Panc1 (cell line): ENCODE measurements around the gene CTSL. TPM values are rescaled to one million over a fixed set of nuclear protein-coding genes. Genes with fewer than 3 reads are reported as not detected.

Experiments
- ATAC-seq: fragments of 200-7000 bp; cut with Tn5 transposase; 2 replicates; pipeline ENCODE4 v1.9.1; 2020; ENCODE audit warnings: mild to moderate bottlenecking, moderate library complexity
- BruUV-seq: library from RNA; stranded (reverse); fragments of 400-500 nt; replicated peaks from 2 replicates; lab custom pipeline; 2021; lab: Mats Ljungman, UMichigan
- CTCF ChIA-PET: fragments of 300-600 bp; sonication (Branson Sonifier 250); formaldehyde crosslinking; loops from one replicate; lab custom pipeline; 2022; ENCODE audit warnings: antibody characterized with exemption; lab: Charles Lee
- POLR2A ChIA-PET: fragments of 300-600 bp; sonication (Branson Sonifier 250); formaldehyde crosslinking; loops from one replicate; lab custom pipeline; 2022; ENCODE audit warnings: antibody characterized with exemption; lab: Charles Lee
- DNase-seq: peaks from one replicate; pipeline ENCODE4 v3.0.0-alpha.2; 2010; ENCODE audit warnings: low read depth, low spot score
- H3K27ac ChIP-seq: 2 replicates; pipeline ENCODE4 v1.5.1; 2011; ENCODE audit warnings: mild to moderate bottlenecking, low read length, inconsistent platforms
- H3K27me3 ChIP-seq: fragments of 200-500 bp; sonication (Bioruptor generic); 2 replicates; pipeline ENCODE4 v1.6.0; 2014; ENCODE audit warnings: low read length, inconsistent platforms; ENCODE audit not compliant: control insufficient read depth, insufficient read depth
- H3K36me3 ChIP-seq: fragments of 200-500 bp; sonication (Bioruptor generic); 2 replicates; pipeline ENCODE4 v1.5.1; 2014; ENCODE audit warnings: inconsistent platforms, mild to moderate bottlenecking, low read length, moderate library complexity; ENCODE audit not compliant: control insufficient read depth, insufficient read depth
- H3K4me1 ChIP-seq: 2 replicates; pipeline ENCODE4 v1.5.1; 2011; ENCODE audit warnings: inconsistent platforms, mild to moderate bottlenecking, low read length, moderate library complexity; ENCODE audit not compliant: control insufficient read depth, insufficient read depth
- H3K4me3 ChIP-seq, 2 experiments: 2 replicates each; pipeline ENCODE4 v1.5.1; 2011 to 2012; ENCODE audit warnings: low read depth in 2 of 2, low read length in 2 of 2, mild to moderate bottlenecking in 2 of 2, inconsistent platforms in 1 of 2, moderate library complexity in 1 of 2
- H3K9me3 ChIP-seq: fragments of 200-500 bp; sonication (Bioruptor generic); 2 replicates; pipeline ENCODE4 v1.5.1; 2014; ENCODE audit warnings: low read depth, mild to moderate bottlenecking, inconsistent platforms, low read length, moderate library complexity; ENCODE audit not compliant: control insufficient read depth, insufficient read depth
- POLR2AphosphoS5 ChIP-seq: IDR thresholded peaks from 2 replicates; pipeline ENCODE4 v1.6.1; 2012; ENCODE audit warnings: mild to moderate bottlenecking, low read depth, low read length, moderate library complexity
- SIN3A ChIP-seq: IDR thresholded peaks from 2 replicates; pipeline ENCODE4 v1.6.1; 2012; ENCODE audit warnings: low read depth, mild to moderate bottlenecking, low read length, moderate library complexity, borderline replicate concordance; ENCODE audit not compliant: insufficient read depth
- TCF7L2 ChIP-seq: IDR thresholded peaks from 2 replicates; pipeline ENCODE4 v1.6.1; 2011; ENCODE audit warnings: mild to moderate bottlenecking, low read depth, low read length, inconsistent platforms
- in situ Hi-C: cut with HindIII; loops from 2 replicates; pipeline ENCODE4 v1.10.0; 2016; ENCODE audit warnings: low sequenced_read_pairs, low pct_unique_long_range_greater_than_20kb
- intact Hi-C: fragments of 100-400 bp; cut with micrococcal nuclease; formaldehyde crosslinking; loops from one replicate; pipeline ENCODE4 v1.10.0; 2022; ENCODE audit not compliant: unreplicated experiment
- total RNA-seq: library from RNA; stranded (reverse); gene quantifications from one replicate; pipeline ENCODE4 v1.2.1, GENCODE V29; 2021; ENCODE audit not compliant: unreplicated experiment
- TF ChIP-seq, protein P1 (sequence below), 2 experiments: IDR thresholded peaks; 2 replicates each; pipeline ENCODE4 v1.6.1; 2011 to 2012; ENCODE audit warnings: low read depth in 2 of 2, control low read depth in 1 of 2, low read length in 1 of 2, mild to moderate bottlenecking in 1 of 2, moderate library complexity in 1 of 2; ENCODE audit not compliant: insufficient read depth in 1 of 2
- TF ChIP-seq, protein P2 (sequence below): fragments of 450-650 bp; IDR thresholded peaks from 2 replicates; pipeline ENCODE4 v1.5.1; 2017; ENCODE audit warnings: mild to moderate bottlenecking

The CTSL gene
- total RNA-seq, 1 experiment from 2014 or later, result 45.2 TPM

DNA sequence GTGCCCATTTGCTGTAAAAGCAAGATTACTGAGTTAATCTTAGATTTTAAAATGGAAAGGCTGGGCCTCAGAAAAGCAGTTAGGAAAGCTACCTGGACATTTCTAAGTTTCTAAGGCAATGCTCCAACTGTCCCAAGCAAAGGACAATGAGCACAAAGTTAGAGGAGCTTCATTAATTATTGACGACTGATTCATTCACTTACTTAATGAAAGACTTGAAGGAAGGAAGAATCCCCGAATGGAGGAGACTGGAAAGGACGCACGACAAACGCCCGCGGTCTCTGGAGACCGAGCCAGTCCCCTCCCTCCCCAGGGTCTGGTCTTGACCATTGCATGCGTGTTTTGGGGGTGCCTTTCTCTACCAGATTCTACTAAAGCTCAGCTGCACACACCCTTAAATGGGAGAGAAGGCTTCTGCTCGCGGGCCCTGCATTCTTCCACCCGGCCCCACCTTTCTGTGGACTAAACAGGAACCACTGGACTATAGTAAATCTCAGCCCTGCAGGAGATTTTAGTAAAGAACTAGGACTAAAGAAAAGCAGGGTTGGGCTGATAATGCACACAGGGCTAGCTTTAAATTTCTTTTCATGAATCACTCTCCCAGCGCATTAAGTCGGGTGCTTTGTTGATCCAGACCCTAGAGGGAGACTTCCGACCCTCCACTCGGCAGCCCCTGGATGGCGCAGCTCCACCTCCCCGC lies 44.8 kb downstream of the CTSL start:
- DNase-seq, result no peak
- no peak overlapping the region for H3K27ac ChIP-seq
- H3K27me3 ChIP-seq, result peaks cover 2% of the 10 kb centered on the region; the same call in 1 of the 2 replicates
- H3K9me3 ChIP-seq, result no peaks in the 10 kb centered on the region
- H3K36me3 ChIP-seq, result no peaks in the 10 kb centered on the region
- no peaks in the 10 kb centered on the region for H3K4me1 ChIP-seq
- BruUV-seq, result no TSS peak
- intact Hi-C loops, result no loop called here
- POLR2A ChIA-PET, result no interaction called here
- in situ Hi-C loops, result no loop called here
- no peak overlapping the region for H3K4me3 ChIP-seq
- CTCF ChIA-PET, result no interaction called here
- TF ChIP-seq TCF7L2 (no peak), SIN3A (no peak), POLR2AphosphoS5 (no peak)
- TF ChIP-seq, protein P1, sequence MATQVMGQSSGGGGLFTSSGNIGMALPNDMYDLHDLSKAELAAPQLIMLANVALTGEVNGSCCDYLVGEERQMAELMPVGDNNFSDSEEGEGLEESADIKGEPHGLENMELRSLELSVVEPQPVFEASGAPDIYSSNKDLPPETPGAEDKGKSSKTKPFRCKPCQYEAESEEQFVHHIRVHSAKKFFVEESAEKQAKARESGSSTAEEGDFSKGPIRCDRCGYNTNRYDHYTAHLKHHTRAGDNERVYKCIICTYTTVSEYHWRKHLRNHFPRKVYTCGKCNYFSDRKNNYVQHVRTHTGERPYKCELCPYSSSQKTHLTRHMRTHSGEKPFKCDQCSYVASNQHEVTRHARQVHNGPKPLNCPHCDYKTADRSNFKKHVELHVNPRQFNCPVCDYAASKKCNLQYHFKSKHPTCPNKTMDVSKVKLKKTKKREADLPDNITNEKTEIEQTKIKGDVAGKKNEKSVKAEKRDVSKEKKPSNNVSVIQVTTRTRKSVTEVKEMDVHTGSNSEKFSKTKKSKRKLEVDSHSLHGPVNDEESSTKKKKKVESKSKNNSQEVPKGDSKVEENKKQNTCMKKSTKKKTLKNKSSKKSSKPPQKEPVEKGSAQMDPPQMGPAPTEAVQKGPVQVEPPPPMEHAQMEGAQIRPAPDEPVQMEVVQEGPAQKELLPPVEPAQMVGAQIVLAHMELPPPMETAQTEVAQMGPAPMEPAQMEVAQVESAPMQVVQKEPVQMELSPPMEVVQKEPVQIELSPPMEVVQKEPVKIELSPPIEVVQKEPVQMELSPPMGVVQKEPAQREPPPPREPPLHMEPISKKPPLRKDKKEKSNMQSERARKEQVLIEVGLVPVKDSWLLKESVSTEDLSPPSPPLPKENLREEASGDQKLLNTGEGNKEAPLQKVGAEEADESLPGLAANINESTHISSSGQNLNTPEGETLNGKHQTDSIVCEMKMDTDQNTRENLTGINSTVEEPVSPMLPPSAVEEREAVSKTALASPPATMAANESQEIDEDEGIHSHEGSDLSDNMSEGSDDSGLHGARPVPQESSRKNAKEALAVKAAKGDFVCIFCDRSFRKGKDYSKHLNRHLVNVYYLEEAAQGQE (IDR thresholded peaks at IDR 0.05; ENCODE audit: insufficient read depth in 1 of 2, low read depth in 2 of 2, low read length in 1 of 2), result no peak
- TF ChIP-seq, protein P2, sequence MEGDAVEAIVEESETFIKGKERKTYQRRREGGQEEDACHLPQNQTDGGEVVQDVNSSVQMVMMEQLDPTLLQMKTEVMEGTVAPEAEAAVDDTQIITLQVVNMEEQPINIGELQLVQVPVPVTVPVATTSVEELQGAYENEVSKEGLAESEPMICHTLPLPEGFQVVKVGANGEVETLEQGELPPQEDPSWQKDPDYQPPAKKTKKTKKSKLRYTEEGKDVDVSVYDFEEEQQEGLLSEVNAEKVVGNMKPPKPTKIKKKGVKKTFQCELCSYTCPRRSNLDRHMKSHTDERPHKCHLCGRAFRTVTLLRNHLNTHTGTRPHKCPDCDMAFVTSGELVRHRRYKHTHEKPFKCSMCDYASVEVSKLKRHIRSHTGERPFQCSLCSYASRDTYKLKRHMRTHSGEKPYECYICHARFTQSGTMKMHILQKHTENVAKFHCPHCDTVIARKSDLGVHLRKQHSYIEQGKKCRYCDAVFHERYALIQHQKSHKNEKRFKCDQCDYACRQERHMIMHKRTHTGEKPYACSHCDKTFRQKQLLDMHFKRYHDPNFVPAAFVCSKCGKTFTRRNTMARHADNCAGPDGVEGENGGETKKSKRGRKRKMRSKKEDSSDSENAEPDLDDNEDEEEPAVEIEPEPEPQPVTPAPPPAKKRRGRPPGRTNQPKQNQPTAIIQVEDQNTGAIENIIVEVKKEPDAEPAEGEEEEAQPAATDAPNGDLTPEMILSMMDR, result no peak
- no peak for ATAC-seq

DNA sequence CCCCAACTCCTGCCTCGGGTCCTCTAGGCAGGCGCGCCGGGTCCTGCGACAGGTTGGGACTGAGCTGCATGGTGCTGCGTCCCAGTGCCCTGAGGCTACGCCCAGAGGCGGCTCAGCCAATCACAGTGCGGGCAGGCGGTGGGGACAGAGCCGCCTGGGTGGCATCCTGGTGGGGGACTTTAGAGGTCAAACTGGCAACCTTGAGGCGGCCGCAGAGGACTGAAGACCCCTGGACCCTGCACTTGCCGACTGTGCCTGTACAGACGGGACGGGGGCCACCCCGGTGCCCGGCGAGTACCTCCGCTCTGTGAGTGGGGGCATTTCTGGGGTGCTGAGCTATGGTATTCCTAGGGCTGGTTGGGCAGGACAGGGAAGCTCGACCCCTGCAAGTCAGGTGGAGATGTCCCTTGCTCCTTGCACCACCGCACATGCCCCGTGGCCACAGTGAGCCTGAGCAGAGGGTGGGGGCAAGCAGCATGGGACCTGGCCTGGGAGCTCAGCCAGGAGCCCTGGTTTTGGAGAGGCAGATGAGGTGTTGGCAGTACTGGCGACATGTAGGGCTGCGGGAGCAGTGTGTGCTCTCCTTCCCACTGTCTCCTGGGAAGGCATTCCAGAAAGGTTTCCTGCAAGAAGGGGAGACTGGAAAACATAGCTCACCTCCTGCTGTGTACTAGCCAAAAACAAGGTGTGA lies 45.5 kb downstream of the CTSL start:
- CTCF ChIA-PET, result no interaction called here
- Histone ChIP-seq H3K36me3 (no peaks in the 10 kb centered on the region), H3K9me3 (no peaks in the 10 kb centered on the region), H3K27me3 (peaks cover 2% of the 10 kb centered on the region; the same call in 1 of the 2 replicates), H3K4me1 (no peaks in the 10 kb centered on the region), H3K4me3 (no peak overlapping the region), H3K27ac (no peak overlapping the region)
- ATAC-seq (no peak), DNase-seq (no peak)
- no TSS peak for BruUV-seq
- in situ Hi-C loops (no loop called here), intact Hi-C loops (no loop called here)
- POLR2A ChIA-PET, result no interaction called here
- no peak for TF ChIP-seq TCF7L2
- TF ChIP-seq, protein P1 (IDR thresholded peaks at IDR 0.05; ENCODE audit: insufficient read depth in 1 of 2, low read depth in 2 of 2, low read length in 1 of 2), result no peak
- TF ChIP-seq, protein P2, result no peak
- TF ChIP-seq POLR2AphosphoS5, result no peak
- no peak for TF ChIP-seq SIN3A
